HCT116 (cell line): Measurements from ENCODE around the gene DPP4. TPM values are rescaled to one million over a fixed set of nuclear protein-coding genes. Genes with fewer than 3 reads are reported as not detected.

Experiments
- ATAC-seq: fragments of 200-7000 bp; cut with Tn5 transposase; 2 replicates; pipeline ENCODE4 v1.9.1; 2020; ENCODE audit warnings: mild to moderate bottlenecking, moderate library complexity
- BruUV-seq: library from RNA; stranded (reverse); fragments of 400-500 nt; replicated peaks from 2 replicates; lab custom pipeline; 2021; lab: Mats Ljungman, UMichigan
- CTCF ChIA-PET: fragments of 300-600 bp; sonication (Branson Sonifier 250); formaldehyde crosslinking; loops from one replicate; lab custom pipeline; 2021; ENCODE audit warnings: antibody characterized with exemption; lab: Charles Lee
- POLR2A ChIA-PET: fragments of 300-600, 350-600 bp; sonication (Branson Sonifier 250); formaldehyde crosslinking; loops from one replicate; lab custom pipeline; 2021; ENCODE audit warnings: antibody characterized with exemption; lab: Charles Lee
- RAD21 ChIA-PET, 2 experiments: fragments of 300-600 bp; sonication (Branson Sonifier 250); formaldehyde crosslinking; loops; one replicate each; lab custom pipeline; 2023; ENCODE audit warnings: low total read pairs in 2 of 2; ENCODE audit not compliant: uncharacterized antibody in 2 of 2, unreplicated experiment in 2 of 2, low non-redundant PET in 1 of 2; lab: Charles Lee
- DNase-seq: peaks from one replicate; pipeline ENCODE4 v3.0.0-alpha.2; 2010; ENCODE audit warnings: low read depth, low spot score
- H2AFZ ChIP-seq: fragments of 200-600 bp; shearing (Covaris generic), sonication (generic); 2 replicates; pipeline ENCODE4 v1.6.1; 2017; ENCODE audit warnings: low read depth, mixed run types, mixed read lengths, antibody characterized with exemption, low read length; ENCODE audit not compliant: poor library complexity, severe bottlenecking
- H3K27ac ChIP-seq: 2 replicates; pipeline ENCODE4 v1.5.1; 2012; ENCODE audit warnings: low read depth, low read length
- H3K27me3 ChIP-seq: fragments of 200-600 bp; sonication (generic); 2 replicates; pipeline ENCODE4 v1.6.1; 2016; ENCODE audit warnings: mixed run types, low read length, mixed read lengths; ENCODE audit not compliant: insufficient read depth
- H3K36me3 ChIP-seq, 2 experiments: fragments of 200-500 bp in 1 of 2; fragments of 200-600 bp in 1 of 2; sonication (Bioruptor generic) in 1 of 2; sonication (generic) in 1 of 2; 2 replicates each; pipeline versions ENCODE4 v1.5.1 to v1.6.1; 2014 to 2016; ENCODE audit warnings: low read length in 2 of 2, inconsistent platforms in 1 of 2, mixed read lengths in 1 of 2, mixed run types in 1 of 2; ENCODE audit not compliant: insufficient read depth in 2 of 2, control insufficient read depth in 1 of 2
- H3K4me1 ChIP-seq, 2 experiments: fragments of 200-600 bp in 1 of 2; sonication (generic) in 1 of 2; 2 replicates each; pipeline versions ENCODE4 v1.5.1 to v1.6.1; 2012 to 2017; ENCODE audit warnings: low read length in 2 of 2, inconsistent platforms in 1 of 2, mild to moderate bottlenecking in 1 of 2, mixed read lengths in 1 of 2, mixed run types in 1 of 2, moderate library complexity in 1 of 2; ENCODE audit not compliant: insufficient read depth in 2 of 2, control insufficient read depth in 1 of 2
- H3K4me2 ChIP-seq: fragments of 200-600 bp; sonication (generic); 2 replicates; pipeline ENCODE4 v1.6.1; 2017; ENCODE audit warnings: mixed run types, low read length, mixed read lengths
- H3K4me3 ChIP-seq, 2 experiments: fragments of 200-600 bp in 1 of 2; sonication (generic) in 1 of 2; replicated peaks in 1 of 2; 2 replicates each; pipeline ENCODE4 v1.5.1; 2011 to 2016; ENCODE audit warnings: low read length in 2 of 2, control low read depth in 1 of 2, low read depth in 1 of 2, mild to moderate bottlenecking in 1 of 2, mixed read lengths in 1 of 2, mixed run types in 1 of 2
- H3K79me2 ChIP-seq: fragments of 200-600 bp; sonication (generic); 2 replicates; pipeline ENCODE4 v1.6.1; 2017; ENCODE audit warnings: mild to moderate bottlenecking, mixed run types, low read length, moderate library complexity, mixed read lengths; ENCODE audit not compliant: insufficient read depth
- H3K9ac ChIP-seq: fragments of 200-600 bp; sonication (generic); 2 replicates; pipeline ENCODE4 v1.6.1; 2016; ENCODE audit warnings: low read length, mixed read lengths
- H3K9me2 ChIP-seq: fragments of 200-600 bp; sonication (generic), shearing (Covaris generic); 2 replicates; pipeline ENCODE4 v1.6.1; 2017; ENCODE audit warnings: mixed run types, mild to moderate bottlenecking, moderate library complexity; ENCODE audit not compliant: insufficient read depth
- H3K9me3 ChIP-seq, 2 experiments: fragments of 200-500 bp in 1 of 2; fragments of 200-600 bp in 1 of 2; sonication (Bioruptor generic) in 1 of 2; sonication (generic) in 1 of 2; 2 replicates each; pipeline ENCODE4 v1.6.1; 2014 to 2017; ENCODE audit warnings: low read length in 2 of 2, mixed read lengths in 2 of 2, inconsistent platforms in 1 of 2, low read depth in 1 of 2, mild to moderate bottlenecking in 1 of 2, mixed run types in 1 of 2, moderate library complexity in 1 of 2; ENCODE audit not compliant: control insufficient read depth in 1 of 2, insufficient read depth in 1 of 2
- H4K20me1 ChIP-seq: fragments of 200-600 bp; sonication (generic), shearing (Covaris generic); 2 replicates; pipeline ENCODE4 v1.6.1; 2017; ENCODE audit warnings: mixed run types, mild to moderate bottlenecking, moderate library complexity; ENCODE audit not compliant: insufficient read depth
- CBX3 ChIP-seq: IDR thresholded peaks from 2 replicates; pipeline ENCODE4 v1.6.1; 2012; ENCODE audit warnings: low read depth
- FOSL1 ChIP-seq: IDR thresholded peaks from 2 replicates; pipeline ENCODE4 v1.6.1; 2012; ENCODE audit warnings: low read depth
- JUND ChIP-seq: IDR thresholded peaks from 2 replicates; pipeline ENCODE4 v1.6.1; 2012
- POLR2A ChIP-seq: IDR thresholded peaks from 2 replicates; pipeline ENCODE4 v1.7.0; 2011; ENCODE audit warnings: borderline replicate concordance; ENCODE audit not compliant: insufficient read depth, insufficient read length; ENCODE audit errors: extremely low read depth
- POLR2AphosphoS5 ChIP-seq: IDR thresholded peaks from 2 replicates; pipeline ENCODE4 v1.6.1; 2011; ENCODE audit warnings: mild to moderate bottlenecking, low read depth, low read length, moderate library complexity
- SP1 ChIP-seq: IDR thresholded peaks from 2 replicates; pipeline ENCODE4 v1.6.1; 2012; ENCODE audit warnings: low read depth
- TCF7L2 ChIP-seq: IDR thresholded peaks from 2 replicates; pipeline ENCODE4 v1.7.0; 2011; ENCODE audit warnings: borderline replicate concordance, inconsistent platforms; ENCODE audit not compliant: insufficient read depth, insufficient read length; ENCODE audit errors: extremely low read depth
- ZFX ChIP-seq: fragments of 450-650 bp; IDR thresholded peaks from 2 replicates; pipeline ENCODE4 v1.6.1; 2017
- intact Hi-C: fragments of 100-400 bp; cut with micrococcal nuclease; formaldehyde crosslinking; loops from 2 replicates; pipeline ENCODE4 v1.10.0; 2022
- total RNA-seq: library from RNA; stranded (reverse); gene quantifications from one replicate; pipeline ENCODE4 v1.2.1, GENCODE V29; 2021; ENCODE audit not compliant: unreplicated experiment
- TF ChIP-seq, protein P1 (sequence below): IDR thresholded peaks from 2 replicates; pipeline ENCODE4 v1.6.1; 2012

DPP4 gene
- total RNA-seq, 1 experiment from 2014 or later, result 3.6 TPM

DNA sequence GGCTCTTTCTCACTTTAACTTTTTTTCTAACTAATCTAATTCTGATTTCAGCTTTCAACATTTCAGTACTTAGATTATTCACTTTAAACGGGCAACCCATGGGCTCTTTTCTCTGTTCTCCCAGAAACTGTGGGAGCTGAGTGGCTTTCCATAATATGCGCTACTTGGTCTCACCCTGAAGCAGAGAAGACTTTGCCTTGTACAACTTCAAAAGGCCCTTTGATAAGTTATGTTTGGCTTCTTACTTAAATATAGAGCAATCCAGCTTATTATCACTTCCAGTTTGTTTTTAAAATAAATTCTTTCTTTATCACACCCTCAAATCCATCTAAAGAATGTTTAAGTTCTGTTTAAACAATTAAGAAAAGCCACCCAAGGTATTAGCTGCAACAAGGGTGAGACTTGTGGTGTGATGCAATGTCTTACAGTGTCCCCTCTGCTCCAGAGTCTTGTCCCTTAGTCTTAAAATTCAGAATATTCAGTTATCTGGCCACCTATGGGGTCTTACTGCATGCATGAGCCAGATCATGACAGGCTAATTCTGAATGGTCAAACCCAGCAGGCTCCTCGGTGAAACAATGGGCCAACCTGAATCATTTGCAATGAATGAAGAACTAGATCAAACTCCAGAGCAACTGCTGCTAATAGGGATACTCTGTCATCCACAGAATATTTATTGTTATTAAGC is 39.2 kb upstream of the DPP4 start:
- no peaks in the 10 kb centered on the region for H3K27me3 ChIP-seq
- no peaks in the 10 kb centered on the region for H3K36me3 ChIP-seq
- ChIA-PET POLR2A (no interaction called here), RAD21 (no interaction called here), CTCF (no interaction called here)
- no peak overlapping the region for H3K4me2 ChIP-seq
- no peak overlapping the region for H3K9ac ChIP-seq
- H3K9me3 ChIP-seq, result no peaks in the 10 kb centered on the region; a peak in 1 of 4 replicates
- no peak for TF ChIP-seq SP1
- TF ChIP-seq JUND, result no peak
- TF ChIP-seq FOSL1, result no peak
- no peak for TF ChIP-seq TCF7L2
- TF ChIP-seq, protein P1, sequence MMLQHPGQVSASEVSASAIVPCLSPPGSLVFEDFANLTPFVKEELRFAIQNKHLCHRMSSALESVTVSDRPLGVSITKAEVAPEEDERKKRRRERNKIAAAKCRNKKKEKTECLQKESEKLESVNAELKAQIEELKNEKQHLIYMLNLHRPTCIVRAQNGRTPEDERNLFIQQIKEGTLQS, result no peak
- no peak for TF ChIP-seq ZFX
- TF ChIP-seq POLR2A, result no peak
- TF ChIP-seq CBX3, result no peak
- no peak for TF ChIP-seq POLR2AphosphoS5
- intact Hi-C loops, result no loop called here
- H2AFZ ChIP-seq, result peak overlapping the region; percentile 15
- ATAC-seq, result no peak
- no peak overlapping the region for H3K27ac ChIP-seq
- H3K4me1 ChIP-seq, result peaks cover 2 to 9% of the 10 kb centered on the region in 2 experiments; a peak in 1 of 4 replicates
- DNase-seq, result no peak
- no peaks in the 10 kb centered on the region for H3K79me2 ChIP-seq
- no peaks in the 10 kb centered on the region for H3K9me2 ChIP-seq
- no peak overlapping the region for H3K4me3 ChIP-seq
- H4K20me1 ChIP-seq, result no peaks in the 10 kb centered on the region
- no TSS peak for BruUV-seq
